ENCODE measurements around the gene SRP68.

The SRP68 gene

DNA sequence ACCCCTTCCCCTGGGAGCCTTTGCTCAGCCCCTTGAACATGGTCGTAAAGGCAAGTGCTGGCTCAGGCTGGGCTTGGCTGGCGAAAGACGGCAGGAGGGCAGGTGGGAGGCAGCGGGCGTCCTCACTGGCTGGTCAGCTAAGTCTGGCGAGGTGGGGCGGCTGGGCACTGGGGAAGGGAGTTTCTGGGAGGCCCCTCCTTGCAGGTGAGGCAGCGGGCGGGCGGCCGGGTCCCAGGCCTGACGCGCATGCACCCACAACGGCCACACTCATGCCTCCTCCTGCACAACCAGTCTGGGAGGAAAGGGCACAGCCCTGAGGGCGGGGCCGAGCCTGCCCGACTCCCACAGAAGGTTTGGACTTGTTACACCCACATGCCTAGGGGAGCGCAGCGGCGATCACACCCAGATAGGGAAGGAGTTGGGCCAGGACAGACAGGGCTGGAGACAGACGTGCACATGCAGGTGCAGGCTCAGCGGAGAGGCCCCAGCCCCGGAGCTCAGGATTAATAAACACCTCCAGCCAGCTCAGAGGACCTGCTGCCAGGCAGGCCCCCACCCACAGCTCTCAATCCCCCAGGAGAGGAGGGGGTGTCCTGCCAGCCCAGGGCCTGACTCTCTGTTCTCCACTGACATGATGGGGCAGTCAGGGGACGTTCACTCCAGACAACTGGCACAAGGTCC lies 45.0 kb downstream of the SRP68 start, which contains the start of gene EVPL:
Gene EVPL, minus strand, starts transcription at position 148 of the 681 bp plus-strand sequence. Its CDS starts 108 bp downstream, at position 40.
- no peak for ATAC-seq
- Mint-ChIP-seq H3K9me3 (no peaks in the 10 kb centered on the region), H3K4me1 (peaks cover 13% of the 10 kb centered on the region), H3K4me3 (no peak within 1 kb of the TSS), H3K27ac (no peak within 1 kb of the TSS), H3K27me3 (no peaks in the 10 kb centered on the region), H3K36me3 (ENCODE audit: low read depth) (no peaks in the 10 kb centered on the region)
- no peak for DNase-seq

DNA sequence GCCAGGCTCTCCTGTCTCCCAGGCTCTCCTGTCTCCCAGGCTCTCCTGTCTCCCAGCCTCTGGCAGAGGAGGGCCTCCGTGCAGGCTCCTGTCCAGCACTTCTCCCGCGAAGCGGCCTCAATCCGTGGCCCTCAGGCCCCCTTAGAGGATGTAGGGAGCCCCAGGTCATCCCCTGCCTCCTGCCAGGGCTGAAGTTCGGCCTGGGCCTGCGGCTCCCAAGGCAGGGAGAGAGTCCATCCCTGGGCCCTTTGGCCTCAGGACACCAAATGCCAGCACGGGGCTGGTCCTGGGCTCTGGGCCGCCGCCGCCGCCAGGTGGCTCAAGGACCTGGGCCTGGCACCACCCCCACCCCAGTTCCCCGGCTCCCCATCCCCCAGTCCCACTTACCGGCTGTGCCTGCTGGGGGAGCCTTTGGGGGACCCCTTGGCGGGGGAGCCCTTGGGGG lies 45.6 kb downstream of the SRP68 start:
- H3K27me3 Mint-ChIP-seq = no peaks in the 10 kb centered on the region
- ATAC-seq (no peak), DNase-seq (no peak)
- no peaks in the 10 kb centered on the region for H3K36me3 Mint-ChIP-seq (ENCODE audit: low read depth)
- H3K27ac Mint-ChIP-seq = no peak overlapping the region
- no peak overlapping the region for H3K4me3 Mint-ChIP-seq
- peaks cover 13% of the 10 kb centered on the region for H3K4me1 Mint-ChIP-seq
- no peaks in the 10 kb centered on the region for H3K9me3 Mint-ChIP-seq

DNA sequence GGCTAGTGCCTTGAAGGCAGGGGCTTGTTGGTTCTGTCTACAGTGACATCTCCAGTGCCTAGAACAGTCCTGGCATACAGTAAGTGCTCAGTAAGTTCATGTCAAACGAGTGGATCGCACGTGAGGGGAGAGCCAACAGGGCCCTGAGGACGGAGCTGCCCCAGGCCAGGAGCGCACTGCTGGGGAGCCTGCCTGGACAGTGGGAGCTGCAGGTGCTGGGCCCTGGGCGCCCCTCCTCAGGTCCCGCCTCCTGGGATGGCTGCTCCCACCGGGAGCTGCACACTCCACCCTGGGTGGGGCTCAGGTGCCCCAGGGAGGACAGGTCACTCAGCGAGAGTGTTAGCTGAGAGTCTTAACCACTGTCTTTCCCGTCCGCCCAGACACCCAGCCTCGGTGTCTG lies 47.0 kb downstream of the SRP68 start:
- H3K4me3 Mint-ChIP-seq = no peak overlapping the region
- no peaks in the 10 kb centered on the region for H3K27me3 Mint-ChIP-seq
- H3K9me3 Mint-ChIP-seq = no peaks in the 10 kb centered on the region
- no peak overlapping the region for H3K27ac Mint-ChIP-seq
- ATAC-seq (no peak), DNase-seq (no peak)
- H3K36me3 Mint-ChIP-seq (ENCODE audit: low read depth) = no peaks in the 10 kb centered on the region
- peaks cover 13% of the 10 kb centered on the region for H3K4me1 Mint-ChIP-seq

DNA sequence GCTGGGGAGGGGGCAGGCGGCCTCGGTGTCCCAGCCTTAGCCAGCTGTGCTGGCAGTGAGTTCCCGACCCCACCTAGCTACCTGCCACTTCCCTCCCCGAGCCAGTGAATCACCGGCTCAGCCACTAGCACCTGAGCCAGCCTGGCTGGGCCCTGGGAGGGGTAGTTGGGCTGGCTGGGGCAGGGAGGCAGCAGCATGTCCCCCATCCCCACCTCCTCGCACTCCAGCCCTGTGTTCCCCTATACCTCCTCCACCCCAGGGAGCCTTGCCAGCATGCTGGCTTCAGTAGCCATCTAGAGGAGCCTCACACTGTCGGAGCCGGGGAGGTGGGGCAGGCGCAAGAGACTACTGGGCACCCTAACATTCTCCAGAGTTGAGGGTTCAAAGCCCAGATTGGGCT lies 48.0 kb downstream of the SRP68 start:
- ATAC-seq (no peak), DNase-seq (no peak)
- H3K4me1 Mint-ChIP-seq = peaks cover 5% of the 10 kb centered on the region
- no peaks in the 10 kb centered on the region for H3K9me3 Mint-ChIP-seq
- H3K27me3 Mint-ChIP-seq = no peaks in the 10 kb centered on the region
- H3K4me3 Mint-ChIP-seq = no peak overlapping the region
- H3K27ac Mint-ChIP-seq = no peak overlapping the region
- H3K36me3 Mint-ChIP-seq (ENCODE audit: low read depth) = no peaks in the 10 kb centered on the region

DNA sequence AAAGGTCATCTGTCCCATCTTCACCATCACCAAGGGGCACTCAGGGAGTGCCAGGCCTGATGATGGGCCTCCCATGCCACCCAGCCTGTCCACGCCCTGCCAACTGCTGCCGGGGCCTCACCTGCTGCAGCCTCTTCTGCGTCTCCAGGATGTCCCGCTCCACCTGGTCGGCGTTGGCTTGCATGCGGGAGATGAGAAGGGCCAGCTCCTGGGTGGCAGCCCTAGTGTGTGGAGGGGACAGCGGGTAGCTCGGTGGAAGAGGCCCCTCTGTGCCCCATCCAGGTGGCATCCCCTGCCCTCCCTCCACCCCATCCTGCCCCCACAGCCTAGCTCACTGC lies 48.4 kb downstream of the SRP68 start:
- no peaks in the 10 kb centered on the region for H3K27me3 Mint-ChIP-seq
- H3K4me3 Mint-ChIP-seq = no peak overlapping the region
- ATAC-seq (no peak), DNase-seq (no peak)
- H3K9me3 Mint-ChIP-seq = no peaks in the 10 kb centered on the region
- no peaks in the 10 kb centered on the region for H3K4me1 Mint-ChIP-seq
- H3K36me3 Mint-ChIP-seq (ENCODE audit: low read depth) = no peaks in the 10 kb centered on the region
- no peak overlapping the region for H3K27ac Mint-ChIP-seq

DNA sequence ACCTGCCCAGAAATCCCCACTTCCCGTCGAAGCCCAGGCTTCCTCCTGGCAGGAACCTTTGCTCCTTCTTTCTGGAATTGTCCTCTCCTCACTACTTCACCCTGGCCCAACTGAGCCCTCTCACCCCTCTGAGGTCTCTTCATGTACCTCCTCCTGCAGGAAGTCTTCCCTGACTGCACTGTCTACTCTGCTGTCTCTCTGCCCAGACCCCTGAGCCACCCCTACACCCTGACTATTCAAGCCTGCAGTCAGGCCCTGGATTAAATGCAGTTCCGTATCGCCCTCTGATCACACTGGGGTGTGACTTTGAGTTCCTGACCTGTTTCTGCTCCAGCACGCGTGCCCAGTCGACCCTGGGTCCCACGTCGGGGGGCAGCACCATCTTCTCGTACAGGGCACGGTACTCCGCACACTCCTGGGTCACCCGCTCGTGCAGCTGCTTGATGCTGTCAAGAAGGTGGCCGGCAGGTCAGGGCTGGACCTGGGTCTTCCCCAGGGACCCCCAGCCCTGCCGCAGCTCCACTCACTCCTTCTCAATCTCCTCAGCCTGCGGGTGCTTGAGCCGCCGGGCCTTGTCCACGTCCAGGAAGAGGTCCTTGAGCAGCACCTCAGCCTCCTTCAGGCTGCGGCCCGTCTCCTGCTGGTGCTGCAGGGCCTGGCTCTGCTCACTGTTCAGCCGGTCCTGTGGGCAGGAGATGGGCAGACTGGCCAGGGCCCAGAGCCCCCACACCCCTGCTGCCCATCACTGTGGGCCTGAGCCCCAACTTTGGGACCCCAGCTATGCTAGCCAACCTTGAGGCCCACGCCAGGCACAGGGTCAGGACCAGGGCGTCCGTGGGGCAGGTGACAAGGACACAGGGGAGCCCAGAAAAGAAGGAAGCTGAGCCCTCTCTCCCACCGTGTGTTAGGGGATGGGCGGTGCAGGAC lies 49.1 kb downstream of the SRP68 start:
- Mint-ChIP-seq H3K27ac (no peak overlapping the region), H3K9me3 (no peaks in the 10 kb centered on the region), H3K4me1 (no peaks in the 10 kb centered on the region), H3K36me3 (ENCODE audit: low read depth) (no peaks in the 10 kb centered on the region), H3K4me3 (no peak overlapping the region), H3K27me3 (no peaks in the 10 kb centered on the region)
- no peak for DNase-seq
- ATAC-seq = no peak

DNA sequence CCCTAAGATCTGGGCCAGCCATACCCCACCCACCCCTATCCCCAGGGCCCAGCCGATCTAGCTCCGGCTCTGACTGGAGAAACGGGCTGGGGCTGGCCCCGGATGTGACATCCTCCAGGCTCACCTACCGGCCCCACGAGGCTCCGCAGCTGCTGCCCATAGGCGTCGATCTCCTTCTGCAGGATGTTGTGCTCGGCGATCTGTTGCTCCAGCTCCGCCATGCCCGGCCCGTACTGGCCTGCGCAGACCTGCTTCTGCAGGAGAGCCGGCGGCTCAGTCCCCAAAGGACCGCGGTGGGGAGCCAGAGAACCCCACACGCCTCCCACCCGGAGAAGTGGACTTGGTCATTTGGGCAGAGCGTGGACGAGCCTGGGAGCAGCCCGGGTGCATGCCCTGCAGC lies 50.0 kb downstream of the SRP68 start:
- H3K4me1 Mint-ChIP-seq = no peaks in the 10 kb centered on the region
- no peaks in the 10 kb centered on the region for H3K36me3 Mint-ChIP-seq (ENCODE audit: low read depth)
- no peak overlapping the region for H3K27ac Mint-ChIP-seq
- no peak for ATAC-seq
- no peak overlapping the region for H3K4me3 Mint-ChIP-seq
- DNase-seq = no peak
- no peaks in the 10 kb centered on the region for H3K27me3 Mint-ChIP-seq
- H3K9me3 Mint-ChIP-seq = no peaks in the 10 kb centered on the region

DNA sequence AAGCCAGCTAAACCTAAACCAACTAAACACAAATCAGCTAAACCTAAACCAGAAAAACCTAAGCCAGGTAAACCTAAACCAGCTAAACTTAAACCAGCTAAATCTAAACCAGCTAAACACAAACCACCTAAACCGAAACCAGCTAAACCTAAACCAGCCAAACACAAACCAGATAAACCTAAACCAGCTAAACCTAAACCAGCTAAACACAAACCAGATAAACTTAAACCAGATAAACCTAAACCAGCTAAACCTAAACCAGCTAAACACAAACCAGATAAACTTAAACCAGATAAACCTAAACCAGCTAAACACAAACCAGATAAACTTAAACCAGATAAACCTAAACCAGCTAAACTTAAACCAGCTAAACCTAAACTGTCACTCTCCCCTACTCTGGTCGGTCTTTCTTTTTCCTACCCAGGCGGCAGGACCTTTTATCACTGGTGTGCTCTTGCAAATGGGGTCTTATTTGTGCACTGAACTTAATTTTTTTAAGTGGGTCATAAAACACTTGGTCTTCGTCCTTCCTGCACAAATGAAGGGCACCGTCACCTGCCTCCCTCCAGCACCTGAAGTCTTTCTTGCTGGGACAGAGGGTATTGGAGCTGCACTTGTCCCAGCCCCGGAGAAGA lies 52.4 kb downstream of the SRP68 start:
- H3K4me1 Mint-ChIP-seq = no peaks in the 10 kb centered on the region
- H3K27ac Mint-ChIP-seq = no peak overlapping the region
- DNase-seq (no peak), ATAC-seq (no peak)
- no peaks in the 10 kb centered on the region for H3K27me3 Mint-ChIP-seq
- H3K9me3 Mint-ChIP-seq = no peaks in the 10 kb centered on the region
- no peak overlapping the region for H3K4me3 Mint-ChIP-seq
- no peaks in the 10 kb centered on the region for H3K36me3 Mint-ChIP-seq (ENCODE audit: low read depth)

DNA sequence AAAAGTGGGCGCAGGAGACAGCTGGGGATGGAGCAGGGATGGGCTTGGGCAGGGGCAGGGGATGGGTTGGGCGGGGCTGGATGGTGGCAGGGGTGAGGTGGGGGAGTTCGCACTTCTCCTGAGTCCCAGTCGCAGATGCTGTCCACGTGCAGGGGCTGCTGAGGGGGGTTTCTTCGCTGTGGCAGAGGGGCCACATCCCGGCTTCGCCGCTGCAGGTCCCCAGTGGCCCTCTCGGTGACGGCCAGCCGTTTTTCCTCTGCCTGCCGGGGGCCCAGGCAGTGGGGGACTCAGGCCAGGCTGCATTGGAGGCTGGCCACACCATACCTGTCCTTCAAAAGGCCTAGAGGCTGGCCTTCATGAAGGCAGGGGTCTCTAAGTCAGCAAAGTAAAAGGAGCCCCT lies 53.5 kb downstream of the SRP68 start:
- no peak for DNase-seq
- H3K36me3 Mint-ChIP-seq (ENCODE audit: low read depth) = no peaks in the 10 kb centered on the region
- H3K4me3 Mint-ChIP-seq = no peak overlapping the region
- H3K9me3 Mint-ChIP-seq = no peaks in the 10 kb centered on the region
- no peak for ATAC-seq
- H3K4me1 Mint-ChIP-seq = peaks cover 4% of the 10 kb centered on the region
- no peak overlapping the region for H3K27ac Mint-ChIP-seq
- no peaks in the 10 kb centered on the region for H3K27me3 Mint-ChIP-seq

DNA sequence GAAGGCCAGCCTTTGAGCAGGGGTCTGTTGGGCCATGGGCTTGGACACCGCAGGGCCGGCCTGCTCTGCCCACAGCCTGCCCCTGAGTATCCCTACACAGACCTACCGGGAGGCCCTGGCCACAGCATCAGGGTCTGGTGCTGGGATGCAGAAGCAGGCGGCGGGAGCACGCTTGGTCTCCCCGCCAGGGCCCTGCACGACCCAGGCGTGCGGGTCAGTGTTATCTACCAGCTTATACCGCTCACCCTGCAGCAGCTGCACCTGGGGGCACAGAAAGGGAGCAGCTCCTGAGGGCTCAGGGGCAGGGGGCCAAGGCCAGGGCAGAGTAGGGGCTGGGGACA lies 54.0 kb downstream of the SRP68 start:
- ATAC-seq = no peak
- Mint-ChIP-seq H3K27me3 (no peaks in the 10 kb centered on the region), H3K27ac (no peak overlapping the region), H3K4me1 (peaks cover 4% of the 10 kb centered on the region), H3K9me3 (no peaks in the 10 kb centered on the region), H3K36me3 (ENCODE audit: low read depth) (no peaks in the 10 kb centered on the region), H3K4me3 (no peak overlapping the region)
- no peak for DNase-seq

DNA sequence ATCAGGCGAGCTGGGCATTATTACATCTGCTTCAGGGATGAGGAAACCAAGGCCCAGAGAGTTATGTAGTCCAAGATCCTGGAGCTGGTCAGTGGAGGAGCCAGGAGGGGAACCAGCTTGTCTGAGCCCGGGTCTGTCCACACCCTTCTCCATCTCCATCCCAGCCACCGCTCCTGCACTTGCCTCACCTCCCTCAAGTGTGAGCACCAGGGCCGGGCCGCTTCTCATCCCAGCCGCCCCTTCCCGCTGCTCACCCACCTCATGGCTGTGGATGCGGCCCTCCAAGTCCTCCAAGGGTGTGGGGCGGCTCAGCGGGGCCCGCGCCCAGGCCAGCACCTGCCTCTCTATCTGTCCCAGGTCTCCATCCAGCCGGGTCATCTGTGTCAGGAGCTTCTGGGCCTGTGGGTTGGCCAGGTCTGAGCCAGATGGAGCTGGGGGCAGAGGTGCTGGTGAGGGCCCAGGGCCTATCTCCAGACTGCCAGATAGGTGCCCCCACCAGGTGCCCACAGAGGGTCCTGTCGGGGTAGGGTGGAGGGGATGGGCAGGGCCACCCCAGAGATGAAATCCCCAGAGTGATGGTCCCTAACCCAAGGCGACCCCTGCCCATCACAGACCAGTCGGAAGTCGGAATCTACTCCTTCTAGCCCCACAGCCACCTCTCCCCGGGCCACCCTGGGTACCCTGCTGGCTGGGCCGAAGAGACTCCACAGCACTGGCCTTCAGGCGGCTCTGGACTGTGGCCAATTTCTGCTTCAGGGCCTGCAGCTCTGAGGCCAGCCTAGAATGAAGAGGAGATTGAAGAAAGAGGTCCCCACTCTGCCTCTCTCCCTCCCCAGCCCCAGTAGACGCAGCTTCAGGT lies 54.6 kb downstream of the SRP68 start:
- no peak overlapping the region for H3K4me3 Mint-ChIP-seq
- H3K36me3 Mint-ChIP-seq (ENCODE audit: low read depth) = no peaks in the 10 kb centered on the region
- no peak overlapping the region for H3K27ac Mint-ChIP-seq
- ATAC-seq (no peak), DNase-seq (no peak)
- no peaks in the 10 kb centered on the region for H3K9me3 Mint-ChIP-seq
- no peaks in the 10 kb centered on the region for H3K27me3 Mint-ChIP-seq
- peaks cover 4% of the 10 kb centered on the region for H3K4me1 Mint-ChIP-seq

DNA sequence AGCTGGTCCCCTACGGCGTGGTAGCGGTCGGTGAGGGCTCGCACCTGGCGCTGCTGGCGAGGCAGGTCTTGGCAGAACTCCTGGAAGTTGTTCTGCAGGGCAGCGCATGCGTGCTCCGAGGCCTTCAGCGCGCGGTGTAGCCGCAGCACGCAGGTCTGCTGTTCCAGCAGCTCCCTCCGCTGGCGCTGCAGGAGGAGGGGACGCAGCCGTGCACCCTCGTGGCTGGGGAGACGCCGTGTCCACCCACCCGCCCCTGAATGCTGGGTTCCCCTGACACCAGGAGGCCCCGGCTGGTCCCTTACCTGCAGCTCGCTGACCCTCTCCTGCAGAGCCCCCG lies 57.4 kb downstream of the SRP68 start:
- H3K4me3 Mint-ChIP-seq = no peak overlapping the region
- no peaks in the 10 kb centered on the region for H3K9me3 Mint-ChIP-seq
- DNase-seq = no peak
- H3K4me1 Mint-ChIP-seq = peaks cover 4% of the 10 kb centered on the region
- no peaks in the 10 kb centered on the region for H3K27me3 Mint-ChIP-seq
- no peaks in the 10 kb centered on the region for H3K36me3 Mint-ChIP-seq (ENCODE audit: low read depth)
- ATAC-seq = no peak
- H3K27ac Mint-ChIP-seq = no peak overlapping the region

DNA sequence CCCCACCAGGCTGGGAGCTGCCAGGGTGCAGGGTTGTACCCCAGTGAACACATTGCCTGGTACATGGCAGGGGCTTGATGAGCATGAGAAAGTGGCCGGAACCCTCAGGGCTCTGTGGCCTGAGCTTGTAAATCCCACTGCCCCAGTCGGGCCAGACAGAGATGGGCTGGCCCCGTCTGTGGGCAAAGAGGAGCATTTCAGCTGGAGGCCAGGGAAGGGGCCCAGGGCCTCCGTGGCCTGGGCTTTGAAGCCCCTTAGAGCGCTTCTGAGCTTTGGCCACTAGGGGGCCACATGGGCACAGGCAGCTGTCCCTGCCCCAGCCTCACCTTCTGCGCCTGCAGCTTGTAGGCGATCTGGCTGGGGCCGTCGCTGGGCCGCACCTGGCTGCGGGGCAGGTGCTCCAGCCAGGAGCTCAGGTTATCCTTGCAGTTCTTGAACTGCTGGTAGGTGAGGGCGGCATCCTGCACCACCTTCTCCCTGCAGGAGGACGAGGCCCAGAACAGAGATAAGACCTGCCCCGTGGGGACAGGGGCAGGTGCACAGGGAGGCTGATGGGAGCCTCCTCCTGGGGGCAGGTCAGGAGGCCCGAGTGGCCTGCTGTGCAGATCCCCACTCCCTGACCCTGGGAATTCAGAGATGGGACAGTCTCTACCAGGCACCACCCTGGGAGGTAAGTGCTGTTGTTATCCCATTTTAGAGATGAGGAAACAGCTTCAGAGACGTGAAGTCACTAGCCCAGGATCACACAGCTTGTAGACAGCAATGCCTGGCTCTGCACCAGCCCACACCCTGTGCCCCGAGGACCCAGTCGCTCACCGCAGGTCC lies 58.0 kb downstream of the SRP68 start:
- H3K27ac Mint-ChIP-seq = no peak overlapping the region
- H3K4me3 Mint-ChIP-seq = no peak overlapping the region
- DNase-seq (peak; percentile 76), ATAC-seq (peak; percentile 95)
- no peaks in the 10 kb centered on the region for H3K9me3 Mint-ChIP-seq
- no peaks in the 10 kb centered on the region for H3K36me3 Mint-ChIP-seq (ENCODE audit: low read depth)
- no peaks in the 10 kb centered on the region for H3K27me3 Mint-ChIP-seq
- peaks cover 4% of the 10 kb centered on the region for H3K4me1 Mint-ChIP-seq

Data from activated naive CD8-positive, alpha-beta T cell treated with anti-CD3 and anti-CD28 coated beads, Interleukin-2, amount 50 U/mL, for 24 hours (primary cell).